Astrocyte of the cerebellum (primary cell): ENCODE data around the gene KLHL36.

Source experiments
- DNase-seq: peaks from one replicate; pipeline ENCODE4 v3.0.0-alpha.2; 2011; ENCODE audit warnings: low read depth
- H3K4me3 ChIP-seq: 2 replicates; pipeline ENCODE4 v1.5.1; 2011; ENCODE audit warnings: mild to moderate bottlenecking, low read depth, low read length, moderate library complexity
- CTCF ChIP-seq: IDR thresholded peaks from 2 replicates; pipeline ENCODE4 v1.5.1; 2012; ENCODE audit warnings: low read length, low read depth, moderate library complexity, mild to moderate bottlenecking; ENCODE audit errors: missing control alignments
- in situ Hi-C: cut with HindIII; loops from 2 replicates; pipeline ENCODE4 v1.10.0; 2017; ENCODE audit warnings: low sequenced_read_pairs

Gene KLHL36

DNA sequence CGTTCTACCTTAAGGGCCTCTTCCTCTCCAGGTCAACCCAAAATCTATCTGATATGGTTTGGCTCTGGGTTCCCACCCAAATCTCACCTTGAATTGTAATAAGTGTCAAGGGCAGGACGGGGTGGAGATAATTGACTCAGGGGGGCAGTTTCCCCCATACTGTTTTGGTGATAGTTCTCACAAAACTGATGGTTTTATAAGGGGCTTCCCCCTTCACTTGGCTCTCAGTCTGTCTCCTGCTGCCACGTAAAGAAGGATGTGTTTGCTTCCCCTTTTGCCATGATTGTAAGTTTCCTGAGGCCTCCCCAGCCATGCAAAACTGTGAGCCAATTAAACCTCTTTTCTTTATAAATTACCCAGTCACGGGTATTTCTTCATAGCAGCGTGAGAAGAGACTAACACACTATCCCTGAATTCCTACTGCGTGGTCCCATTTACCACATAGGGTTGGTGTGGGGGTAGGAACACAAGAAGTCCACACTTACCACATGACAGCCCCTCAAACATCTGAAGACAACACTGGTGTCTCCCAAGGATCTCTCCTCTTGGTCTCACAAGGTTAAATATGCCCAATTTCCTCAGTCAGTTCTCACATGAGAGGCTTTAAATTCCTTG, 38.6 kb upstream of the KLHL36 start:
- H3K4me3 ChIP-seq = no peak overlapping the region
- no peak for TF ChIP-seq CTCF
- no peak for DNase-seq
- in situ Hi-C loops = loop anchor here (5.0 kb wide), 1 partner anchor 83 kb away; no protein-coding TSS in a partner anchor

GRCh38 chr16:84610376-84610775, 37.9 kb upstream of the KLHL36 start:
- no peak for TF ChIP-seq CTCF
- in situ Hi-C loops = loop anchor here (5.0 kb wide), 1 partner anchor 82 kb away; no protein-coding TSS in a partner anchor

DNA sequence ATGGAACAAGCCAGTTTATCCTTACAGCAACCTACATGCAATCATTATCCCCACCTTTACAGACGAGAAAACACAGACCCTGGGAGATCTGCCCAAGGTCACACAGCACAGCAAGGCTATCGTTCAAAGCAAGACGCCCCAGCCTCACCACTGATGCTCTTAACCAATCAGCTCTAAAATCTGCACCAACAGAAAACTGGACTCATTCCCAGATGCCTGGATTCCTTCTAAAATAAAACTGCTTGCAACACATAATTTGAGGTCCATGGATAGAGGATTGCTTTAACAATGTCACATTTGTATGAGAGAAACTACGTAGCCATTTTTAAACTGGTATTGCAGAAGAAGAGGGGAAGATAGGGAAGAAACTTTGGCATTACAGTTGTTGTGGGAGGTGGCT, 37.3 kb upstream of the KLHL36 start:
- no peak for TF ChIP-seq CTCF
- no peak overlapping the region for H3K4me3 ChIP-seq
- DNase-seq = no peak
- in situ Hi-C loops = loop anchor here (5.0 kb wide), 1 partner anchor 81 kb away; no protein-coding TSS in a partner anchor

More at GRCh38 chr16:84610376-84610775, 37.9 kb upstream of the KLHL36 start:
- no peak for DNase-seq
- H3K4me3 ChIP-seq = no peak overlapping the region

DNA sequence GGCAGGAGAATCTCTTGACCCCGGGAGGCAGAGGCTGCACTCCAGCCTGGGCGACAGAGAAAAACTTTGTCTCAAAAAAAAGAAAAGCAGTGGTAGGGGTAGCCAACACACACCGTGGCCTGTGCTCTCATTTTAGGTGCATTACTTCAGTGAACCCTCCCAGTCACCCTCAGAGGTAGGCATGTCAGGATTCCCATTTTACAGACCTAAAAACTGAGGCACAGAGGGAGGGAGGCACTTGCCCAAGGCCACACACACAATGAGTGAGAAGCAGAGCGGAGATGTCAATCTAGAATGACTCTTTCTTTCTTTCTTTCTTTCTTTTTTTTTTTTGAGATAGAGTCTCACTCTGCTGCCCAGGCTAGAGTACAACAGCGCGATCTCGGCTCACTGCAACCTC, 35.6 kb upstream of the KLHL36 start:
- in situ Hi-C loops = loop anchor here (5.0 kb wide), 1 partner anchor 80 kb away; no protein-coding TSS in a partner anchor
- DNase-seq = no peak
- TF ChIP-seq CTCF = no peak
- no peak overlapping the region for H3K4me3 ChIP-seq

DNA sequence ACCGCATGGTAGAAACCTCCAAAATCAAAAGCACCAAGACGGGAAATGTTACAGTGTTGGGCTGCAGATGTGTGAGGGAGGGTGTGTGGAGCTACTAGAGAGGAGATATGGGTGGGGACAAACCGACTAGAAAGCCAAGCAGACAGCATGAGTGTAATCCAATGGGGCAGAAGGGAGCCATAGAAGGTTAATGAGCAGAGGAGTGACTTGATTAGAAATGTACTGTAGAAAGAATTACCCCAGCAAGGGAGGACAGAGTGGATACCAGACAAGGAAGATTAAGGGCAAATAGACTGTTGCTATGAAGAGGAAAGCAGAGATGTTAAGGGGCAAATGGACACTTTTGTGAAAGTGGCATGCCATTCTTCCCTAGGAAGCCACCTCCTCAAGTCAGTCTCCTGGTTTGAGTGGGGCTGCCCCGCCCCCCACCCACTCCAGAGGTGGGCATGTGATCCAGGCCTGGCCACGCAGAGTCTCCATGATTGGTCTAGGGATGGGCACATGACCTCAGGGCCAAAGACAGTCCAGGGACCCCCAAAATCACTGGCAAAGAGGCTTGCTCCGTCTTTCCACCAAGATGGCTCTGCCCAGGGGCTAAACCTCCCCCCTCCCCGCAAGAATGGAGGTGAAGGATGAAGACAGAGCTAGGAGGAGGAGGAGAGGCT, 34.8 kb upstream of the KLHL36 start:
- no peak for DNase-seq
- in situ Hi-C loops = loop anchor here (5.0 kb wide), 1 partner anchor 79 kb away; no protein-coding TSS in a partner anchor
- TF ChIP-seq CTCF = no peak
- H3K4me3 ChIP-seq = no peak overlapping the region

DNA sequence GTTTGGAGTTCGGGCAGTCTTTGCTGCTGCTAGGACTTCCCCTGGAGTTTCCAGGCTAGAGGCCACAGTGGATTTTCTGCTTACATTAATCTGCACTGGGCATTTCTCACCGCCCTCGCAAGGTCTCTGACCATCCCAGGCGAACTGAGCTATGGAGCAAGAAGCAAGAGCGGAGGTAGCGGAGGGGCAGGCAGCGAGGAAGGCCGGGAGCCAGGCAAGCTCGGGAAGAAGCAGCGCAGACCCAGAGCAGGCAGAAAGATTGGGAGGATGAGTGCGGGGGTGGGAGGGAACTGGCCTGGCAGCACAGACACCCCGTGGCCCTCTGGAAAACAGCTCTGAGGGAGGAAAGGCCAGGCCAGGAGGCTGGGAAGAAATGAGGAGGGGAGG, 34.2 kb upstream of the KLHL36 start:
- no peak overlapping the region for H3K4me3 ChIP-seq
- no peak for DNase-seq
- TF ChIP-seq CTCF = no peak
- in situ Hi-C loops = loop anchor here (5.0 kb wide), 1 partner anchor 78 kb away; no protein-coding TSS in a partner anchor
